Uterus (tissue), 2 donors: ENCODE results near the gene PLIN4.

ENCODE experiments used
- CTCF ChIP-seq, 4 experiments: fragments of 200-600 bp in 2 of 4; fragments of 450-650 bp in 2 of 4; sonication (generic) in 2 of 4; IDR thresholded peaks; one replicate each; pipeline ENCODE4 v1.5.1; 2016 to 2019; ENCODE audit warnings: antibody characterized with exemption in 4 of 4, mild to moderate bottlenecking in 2 of 4, moderate library complexity in 1 of 4
- POLR2A ChIP-seq, 2 donors: fragments of 450-650 bp; IDR thresholded peaks; one replicate each; pipeline ENCODE4 v1.6.1; 2016; ENCODE audit warnings: antibody characterized with exemption in 2 of 2, mild to moderate bottlenecking in 1 of 2, moderate library complexity in 1 of 2

DNA sequence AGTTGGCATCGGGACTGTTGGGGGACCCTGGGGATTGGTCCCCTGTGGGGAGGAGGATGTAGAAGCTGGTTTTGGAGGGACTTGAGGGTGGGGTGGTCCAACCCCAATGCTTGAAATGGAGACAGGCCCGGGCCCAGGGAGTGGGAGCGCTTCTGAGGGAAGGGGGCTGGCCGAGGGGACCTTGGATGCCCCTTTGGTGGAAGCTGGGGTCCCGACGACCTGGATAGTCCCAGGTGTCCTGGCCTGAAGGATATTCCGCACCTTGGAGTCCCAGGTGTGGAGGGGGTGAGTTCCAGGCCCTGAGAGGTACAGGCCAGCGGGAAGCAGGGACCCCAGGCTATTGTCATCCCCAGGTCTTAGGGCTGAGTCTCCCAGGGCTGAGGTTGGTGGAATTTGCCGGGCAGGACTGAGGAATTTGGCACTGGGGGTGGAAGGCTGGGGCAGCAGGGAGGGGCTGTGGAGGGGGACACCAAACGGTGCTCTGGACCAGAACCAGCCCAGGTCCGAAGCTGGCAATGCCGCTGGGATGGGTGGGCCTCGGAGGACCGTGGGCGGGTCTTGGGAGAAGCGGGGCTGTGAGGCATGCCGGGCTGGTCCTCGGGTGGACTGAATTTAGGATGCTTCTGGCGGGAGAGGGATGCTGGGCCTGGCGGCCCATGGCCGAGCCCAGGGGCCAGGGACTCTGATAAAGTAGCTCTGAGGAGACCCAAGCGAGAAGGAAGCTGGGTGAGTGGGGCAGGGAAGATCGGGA, 44.3 kb downstream of the PLIN4 start:
- TF ChIP-seq CTCF (IDR thresholded peaks at IDR 0.05) (no peak), POLR2A (IDR thresholded peaks at IDR 0.05) (no peak)
